PC-9 (cell line): Measurements from ENCODE around the gene AGAP3. TPM values are rescaled to one million over a fixed set of nuclear protein-coding genes. Genes with fewer than 3 reads are reported as not detected.

Experiments
- BruUV-seq: library from RNA; stranded (reverse); fragments of 400-500 nt; replicated peaks from 2 replicates; lab custom pipeline; 2021; lab: Mats Ljungman, UMichigan
- CTCF ChIA-PET: fragments of 300-600 bp; sonication (Branson Sonifier 250); formaldehyde crosslinking; loops from one replicate; lab custom pipeline; 2022; ENCODE audit warnings: antibody characterized with exemption; lab: Charles Lee
- POLR2A ChIA-PET: fragments of 300-600 bp; sonication (Branson Sonifier 250); formaldehyde crosslinking; loops from one replicate; lab custom pipeline; 2022; ENCODE audit warnings: antibody characterized with exemption; ENCODE audit not compliant: unreplicated experiment; lab: Charles Lee
- DNase-seq, 2 experiments: peaks; one replicate each; pipeline versions ENCODE4 v3.0.0 to v3.0.0-alpha.2; 2015 to 2022; ENCODE audit warnings: mixed read lengths in 1 of 2
- H2AFZ ChIP-seq: fragments of 200-600 bp; sonication (generic); 2 replicates; pipeline ENCODE4 v1.8.1; 2017; ENCODE audit warnings: antibody characterized with exemption
- H3F3A ChIP-seq: fragments of 200-600 bp; sonication (generic); 2 replicates; pipeline ENCODE4 v1.8.1; 2017; ENCODE audit warnings: antibody characterized with exemption, mild to moderate bottlenecking, low read depth; ENCODE audit not compliant: insufficient read depth
- H3K27ac ChIP-seq: fragments of 200-600 bp; sonication (generic); 2 replicates; pipeline ENCODE4 v1.6.1; 2016; ENCODE audit warnings: mixed run types
- H3K27me3 ChIP-seq: fragments of 200-600 bp; sonication (generic); 2 replicates; pipeline ENCODE4 v1.6.1; 2016; ENCODE audit warnings: low read depth, mixed run types; ENCODE audit not compliant: insufficient read depth
- H3K36me3 ChIP-seq: fragments of 200-600 bp; sonication (generic); 2 replicates; pipeline ENCODE4 v1.6.1; 2016; ENCODE audit warnings: low read depth, mixed run types
- H3K4me1 ChIP-seq: fragments of 200-600 bp; sonication (generic); replicated peaks from 2 replicates; pipeline ENCODE4 v1.6.1; 2016; ENCODE audit warnings: mixed run types; ENCODE audit not compliant: insufficient read depth
- H3K4me2 ChIP-seq: fragments of 200-600 bp; sonication (generic); 2 replicates; pipeline ENCODE4 v1.6.1; 2017; ENCODE audit warnings: mixed run types
- H3K4me3 ChIP-seq: fragments of 200-600 bp; sonication (generic); 2 replicates; pipeline ENCODE4 v1.6.1; 2016; ENCODE audit warnings: mixed run types
- H3K79me2 ChIP-seq: fragments of 200-600 bp; sonication (generic); 2 replicates; pipeline ENCODE4 v1.6.1; 2017; ENCODE audit warnings: low read depth, mixed run types
- H3K9me2 ChIP-seq: fragments of 200-600 bp; sonication (generic); 2 replicates; pipeline ENCODE4 v1.8.1; 2017; ENCODE audit warnings: mild to moderate bottlenecking; ENCODE audit not compliant: insufficient read depth
- H3K9me3 ChIP-seq: fragments of 200-600 bp; sonication (generic); 2 replicates; pipeline ENCODE4 v1.8.1; 2016; ENCODE audit warnings: low read depth; ENCODE audit not compliant: insufficient read depth
- H4K20me1 ChIP-seq: fragments of 200-600 bp; sonication (generic); 2 replicates; pipeline ENCODE4 v1.8.1; 2017; ENCODE audit not compliant: insufficient read depth
- CTCF ChIP-seq: fragments of 200-600 bp; sonication (generic); conservative IDR thresholded peaks from 2 replicates; pipeline ENCODE4 v1.6.1; 2017; ENCODE audit warnings: mixed run types, antibody characterized with exemption, mild to moderate bottlenecking, moderate library complexity
- EZH2 ChIP-seq: fragments of 200-600 bp; sonication (generic); IDR thresholded peaks from 2 replicates; pipeline ENCODE4 v1.8.0; 2017; ENCODE audit warnings: antibody characterized with exemption, low read depth
- intact Hi-C: fragments of 100-400 bp; cut with micrococcal nuclease; formaldehyde crosslinking; loops from one replicate; pipeline ENCODE4 v1.10.0; 2022; ENCODE audit not compliant: unreplicated experiment
- total RNA-seq: library from RNA; stranded (reverse); gene quantifications from 2 replicates; pipeline ENCODE4 v1.2.3, GENCODE V29; 2021

Gene AGAP3
- total RNA-seq, 1 experiment from 2014 or later = 103 TPM

- Histone ChIP-seq H2AFZ (no peak overlapping the region), H3K36me3 (no peaks in the 10 kb centered on the region), H3K4me2 (no peak overlapping the region), H3K27ac (no peak overlapping the region), H3K79me2 (no peaks in the 10 kb centered on the region), H3K4me1 (no peaks in the 10 kb centered on the region), H4K20me1 (no peaks in the 10 kb centered on the region; the same call in 1 of the 2 replicates), H3K27me3 (no peaks in the 10 kb centered on the region), H3K4me3 (no peak overlapping the region), H3K9me3 (no peaks in the 10 kb centered on the region), H3K9me2 (no peaks in the 10 kb centered on the region), H3F3A (no peaks in the 10 kb centered on the region)
- ChIA-PET POLR2A (no interaction called here), CTCF (no interaction called here)
- no TSS peak for BruUV-seq
- intact Hi-C loops = no loop called here
- TF ChIP-seq EZH2 (no peak), CTCF (no peak)
- no peak for DNase-seq
These were observed 48.7 kb downstream of the AGAP3 start for GRCh38 chr7:151134743-151135524.

- intact Hi-C loops = no loop called here
- no peak for DNase-seq
- TF ChIP-seq EZH2 (no peak), CTCF (no peak)
- no TSS peak for BruUV-seq
- no peaks in the 10 kb centered on the region for H3K27me3 ChIP-seq
- no peaks in the 10 kb centered on the region for H3K79me2 ChIP-seq
- POLR2A ChIA-PET = no interaction called here
- no peak overlapping the region for H2AFZ ChIP-seq
- H3K27ac ChIP-seq = no peak overlapping the region
- H3F3A ChIP-seq = no peaks in the 10 kb centered on the region
- H3K4me3 ChIP-seq = no peak overlapping the region
- H4K20me1 ChIP-seq = no peaks in the 10 kb centered on the region; the same call in 1 of the 2 replicates
- H3K4me2 ChIP-seq = no peak overlapping the region
- CTCF ChIA-PET = no interaction called here
- no peaks in the 10 kb centered on the region for H3K9me3 ChIP-seq
- no peaks in the 10 kb centered on the region for H3K36me3 ChIP-seq
- no peaks in the 10 kb centered on the region for H3K4me1 ChIP-seq
- no peaks in the 10 kb centered on the region for H3K9me2 ChIP-seq
These were observed 49.2 kb downstream of the AGAP3 start for GRCh38 chr7:151135525-151135845.

- CTCF ChIA-PET = no interaction called here
- intact Hi-C loops = no loop called here
- no peaks in the 10 kb centered on the region for H3K36me3 ChIP-seq
These were observed 49.9 kb downstream of the AGAP3 start for GRCh38 chr7:151135866-151136843.

More at GRCh38 chr7:151135866-151136843, 49.9 kb downstream of the AGAP3 start:
- no peak overlapping the region for H3K4me3 ChIP-seq
- POLR2A ChIA-PET = no interaction called here
- no peaks in the 10 kb centered on the region for H3K9me2 ChIP-seq
- H3K4me2 ChIP-seq = no peak overlapping the region
- H3K9me3 ChIP-seq = no peaks in the 10 kb centered on the region
- H3K4me1 ChIP-seq = no peaks in the 10 kb centered on the region
- no TSS peak for BruUV-seq
- H3K27me3 ChIP-seq = no peaks in the 10 kb centered on the region
- no peak for DNase-seq
- TF ChIP-seq CTCF (no peak), EZH2 (no peak)
- H2AFZ ChIP-seq = no peak overlapping the region
- no peak overlapping the region for H3K27ac ChIP-seq
- no peaks in the 10 kb centered on the region; the same call in 1 of the 2 replicates for H4K20me1 ChIP-seq
- H3F3A ChIP-seq = no peaks in the 10 kb centered on the region
- H3K79me2 ChIP-seq = no peaks in the 10 kb centered on the region
